NCI-H128 (cell line): ENCODE data around the gene SLC66A2.

Experiments used
- DNase-seq: peaks from one replicate; lab custom pipeline; 2025; ENCODE audit not compliant: unreplicated experiment; lab: John Stamatoyannopoulos, UW

SLC66A2 gene

GRCh38 chr18:79852561-79853302 lies 98.7 kb downstream of the SLC66A2 start:
- DNase-seq, result no peak
